Smooth muscle cell (in vitro differentiated cells): Measurements from ENCODE around the gene ADGRB3. TPM values are rescaled to one million over a fixed set of nuclear protein-coding genes. Genes with fewer than 3 reads are reported as not detected.
"Not testable (repeated sequence)": the region's sequence is repeated elsewhere in the genome, so short reads cannot be mapped to it uniquely, and the experiment has no call there.

Experiments used
- DNase-seq: peaks from one replicate; lab custom pipeline; 2025; ENCODE audit not compliant: unreplicated experiment; lab: John Stamatoyannopoulos, UW
- H2AFZ ChIP-seq: fragments of 200-600 bp; sonication (generic); 2 replicates; pipeline ENCODE4 v1.6.0; 2016; ENCODE audit warnings: antibody characterized with exemption, low read depth, mild to moderate bottlenecking
- H3F3A ChIP-seq: fragments of 200-600 bp; sonication (generic); 2 replicates; pipeline ENCODE4 v1.6.0; 2017; ENCODE audit warnings: antibody characterized with exemption, low read depth
- H3K27ac ChIP-seq: fragments of 200-600 bp; sonication (generic); 2 replicates; pipeline ENCODE4 v1.5.1; 2016; ENCODE audit warnings: low read depth, mild to moderate bottlenecking
- H3K27me3 ChIP-seq: fragments of 200-600 bp; sonication (generic); 2 replicates; pipeline ENCODE4 v1.6.1; 2016; ENCODE audit warnings: low read depth, mild to moderate bottlenecking
- H3K36me3 ChIP-seq: fragments of 200-600 bp; sonication (generic); 2 replicates; pipeline ENCODE4 v1.5.1; 2016; ENCODE audit warnings: low read depth
- H3K4me1 ChIP-seq: fragments of 200-600 bp; sonication (generic); 2 replicates; pipeline ENCODE4 v1.5.1; 2016; ENCODE audit warnings: low read depth
- H3K4me2 ChIP-seq: fragments of 200-600 bp; sonication (generic); 2 replicates; pipeline ENCODE4 v1.6.0; 2016; ENCODE audit warnings: mild to moderate bottlenecking
- H3K4me3 ChIP-seq: fragments of 200-600 bp; sonication (generic); 2 replicates; pipeline ENCODE4 v1.5.1; 2016; ENCODE audit warnings: mild to moderate bottlenecking
- H3K79me2 ChIP-seq: fragments of 200-600 bp; sonication (generic); 2 replicates; pipeline ENCODE4 v1.6.0; 2016; ENCODE audit warnings: low read depth, mild to moderate bottlenecking
- H3K9ac ChIP-seq: fragments of 200-600 bp; sonication (generic); 2 replicates; pipeline ENCODE4 v1.6.0; 2016; ENCODE audit warnings: low read depth
- H3K9me3 ChIP-seq: fragments of 200-600 bp; sonication (generic); replicated peaks from 2 replicates; pipeline ENCODE4 v1.5.1; 2016; ENCODE audit warnings: low read depth
- H4K20me1 ChIP-seq: fragments of 200-600 bp; sonication (generic); 2 replicates; pipeline ENCODE4 v1.6.0; 2016; ENCODE audit warnings: low read depth
- CTCF ChIP-seq: fragments of 200-600 bp; sonication (generic); IDR thresholded peaks from 2 replicates; pipeline ENCODE4 v1.5.1; 2017; ENCODE audit warnings: borderline replicate concordance, mild to moderate bottlenecking, antibody characterized with exemption; ENCODE audit not compliant: insufficient read depth, poor library complexity, severe bottlenecking
- WGBS: methylation state at CpG from one replicate; pipeline ENCODE4 v1.1.7; 2016; ENCODE audit warnings: low lambda C conversion rate; 5-methylcytosine and 5-hydroxymethylcytosine counted together
- polyA plus RNA-seq: library from polyadenylated mRNA; unstranded; fragments of >200 nt; fragmentation: Nextera tagmentation; extraction: Ambion mirVana; gene quantifications from 2 replicates; pipeline ENCODE4 v1.2.1, GENCODE V29; 2016
- total RNA-seq: library from RNA; depleted of rRNA; stranded (reverse); fragments of >200 nt; gene quantifications from 2 replicates; pipeline ENCODE4 v1.2.3, GENCODE V29; 2014

ADGRB3 gene
- total and polyA plus RNA-seq, 2 experiments from 2014 or later = 0.34 to 0.63 TPM

GRCh38 chr6:68657374-68658139 is 22.5 kb downstream of the ADGRB3 start:
- Histone ChIP-seq H3K79me2 (no peaks in the 10 kb centered on the region), H3K36me3 (no peaks in the 10 kb centered on the region), H3K9me3 (no peaks in the 10 kb centered on the region), H3K4me1 (no peaks in the 10 kb centered on the region), H3K4me2 (no peak overlapping the region), H2AFZ (no peak overlapping the region), H3K4me3 (no peak overlapping the region), H3F3A (no peaks in the 10 kb centered on the region), H3K27ac (no peak overlapping the region), H3K27me3 (no peaks in the 10 kb centered on the region), H3K9ac (no peak overlapping the region), H4K20me1 (no peaks in the 10 kb centered on the region)
- WGBS = 76% methylated on average over 3 of the region's 3 CpGs
- no peak for TF ChIP-seq CTCF
- no peak for DNase-seq

GRCh38 chr6:68658338-68658737 is 23.3 kb downstream of the ADGRB3 start:
- no peaks in the 10 kb centered on the region for H3K4me1 ChIP-seq
- 65% methylated on average over 2 of the region's 2 CpGs for WGBS
- H3K79me2 ChIP-seq = no peaks in the 10 kb centered on the region
- no peak overlapping the region for H3K27ac ChIP-seq
- TF ChIP-seq CTCF = no peak
- H3K9me3 ChIP-seq = no peaks in the 10 kb centered on the region
- no peak for DNase-seq
- H2AFZ ChIP-seq = no peak overlapping the region
- no peaks in the 10 kb centered on the region for H3F3A ChIP-seq
- no peak overlapping the region for H3K4me2 ChIP-seq
- H4K20me1 ChIP-seq = no peaks in the 10 kb centered on the region
- H3K9ac ChIP-seq = no peak overlapping the region
- H3K4me3 ChIP-seq = no peak overlapping the region
- H3K27me3 ChIP-seq = no peaks in the 10 kb centered on the region
- no peaks in the 10 kb centered on the region for H3K36me3 ChIP-seq

- Histone ChIP-seq H3K79me2 (no peaks in the 10 kb centered on the region), H3K9ac (no peak overlapping the region), H3K4me1 (no peaks in the 10 kb centered on the region), H3K4me2 (no peak overlapping the region), H3F3A (no peaks in the 10 kb centered on the region), H3K4me3 (no peak overlapping the region), H3K27me3 (no peaks in the 10 kb centered on the region), H3K36me3 (no peaks in the 10 kb centered on the region), H3K27ac (no peak overlapping the region), H3K9me3 (no peaks in the 10 kb centered on the region), H4K20me1 (no peaks in the 10 kb centered on the region), H2AFZ (no peak overlapping the region)
- no peak for DNase-seq
- no peak for TF ChIP-seq CTCF
These were observed 38.2 kb downstream of the ADGRB3 start for GRCh38 chr6:68673255-68673654.

- H3K79me2 ChIP-seq = no peaks in the 10 kb centered on the region
- DNase-seq = no peak
- H3K9ac ChIP-seq = no peak overlapping the region
- H4K20me1 ChIP-seq = no peaks in the 10 kb centered on the region
- 89% methylated on average over 4 of the region's 4 CpGs for WGBS
- no peak overlapping the region for H3K27ac ChIP-seq
- no peaks in the 10 kb centered on the region for H3F3A ChIP-seq
- H3K36me3 ChIP-seq = no peaks in the 10 kb centered on the region
- H3K4me1 ChIP-seq = no peaks in the 10 kb centered on the region
- H3K9me3 ChIP-seq = no peaks in the 10 kb centered on the region
- no peak for TF ChIP-seq CTCF
- no peak overlapping the region for H2AFZ ChIP-seq
- no peaks in the 10 kb centered on the region for H3K27me3 ChIP-seq
- H3K4me2 ChIP-seq = no peak overlapping the region
- no peak overlapping the region for H3K4me3 ChIP-seq
These were observed 40.5 kb downstream of the ADGRB3 start for GRCh38 chr6:68675548-68675947.

GRCh38 chr6:68676094-68676493 is 41.0 kb downstream of the ADGRB3 start:
- H3K27me3 ChIP-seq, DNase-seq, H3K4me1 ChIP-seq, H3K4me3 ChIP-seq, H3K79me2 ChIP-seq, H3K4me2 ChIP-seq, H3K36me3 ChIP-seq, H3K27ac ChIP-seq, H4K20me1 ChIP-seq, H3K9me3 ChIP-seq, H3K9ac ChIP-seq, H3F3A ChIP-seq, H2AFZ ChIP-seq: not testable (repeated sequence)
- WGBS = 85% methylated on average over 14 of the region's 16 CpGs
